Stimulated activated CD4-positive, alpha-beta T cell treated with anti-CD3 and anti-CD28 coated beads, Interleukin-4, amount 100 ng/mL, for 24 hours (primary cell): Measurements from ENCODE around the gene PARP2.
"Not testable (repeated sequence)": the region's sequence is repeated elsewhere in the genome, so short reads cannot be mapped to it uniquely, and the experiment has no call there.

Source experiments
- DNase-seq: peaks from one replicate; pipeline ENCODE4 v3.0.0-alpha.2; 2020

PARP2 gene

DNA sequence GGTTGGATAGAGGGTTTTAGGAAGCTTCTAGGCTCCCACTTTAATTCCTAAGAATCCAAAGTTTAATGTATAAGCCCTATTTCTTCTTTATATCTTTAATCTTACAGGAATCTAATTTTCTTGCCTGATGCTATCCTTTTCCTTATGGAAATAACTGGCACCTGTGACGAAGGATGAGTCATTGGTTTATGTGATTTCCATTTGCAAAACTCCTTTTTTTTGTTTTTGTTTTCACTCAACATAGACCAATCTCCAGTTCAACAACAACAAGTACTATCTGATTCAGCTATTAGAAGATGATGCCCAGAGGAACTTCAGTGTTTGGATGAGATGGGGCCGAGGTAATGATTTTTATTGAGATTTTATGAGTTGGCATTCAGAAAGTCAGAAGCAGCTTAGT is 6.8 kb downstream of the PARP2 start:
- no peak for DNase-seq

- DNase-seq = no peak
Measured at GRCh38 chr14:20350860-20351259, 7.4 kb downstream of the PARP2 start.

DNA sequence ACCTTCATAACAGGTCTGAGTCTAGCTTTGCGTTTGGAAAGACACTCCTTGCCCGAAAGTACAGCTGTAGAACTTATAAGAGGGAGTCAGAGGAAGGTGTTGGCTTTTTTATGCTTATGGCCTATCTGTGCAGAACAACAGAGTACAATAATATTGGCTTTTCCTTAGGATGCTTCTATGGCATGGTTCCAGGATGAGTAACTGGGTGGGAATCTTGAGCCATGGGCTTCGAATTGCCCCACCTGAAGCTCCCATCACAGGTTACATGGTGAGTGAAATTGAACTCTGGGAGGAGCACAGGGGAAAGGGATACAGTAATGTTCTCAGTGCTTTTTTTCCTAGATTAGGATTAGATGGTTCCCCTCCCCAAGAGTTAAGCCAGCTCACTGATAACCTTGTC is 13.0 kb downstream of the PARP2 start:
- DNase-seq = no peak

- DNase-seq = not testable (repeated sequence)
Measured at GRCh38 chr14:20358474-20358873, 15.0 kb downstream of the PARP2 start.

GRCh38 chr14:20365928-20366327 is 22.5 kb downstream of the PARP2 start:
- no peak for DNase-seq

- no peak for DNase-seq
Measured at GRCh38 chr14:20372796-20373195, 29.4 kb downstream of the PARP2 start.

DNA sequence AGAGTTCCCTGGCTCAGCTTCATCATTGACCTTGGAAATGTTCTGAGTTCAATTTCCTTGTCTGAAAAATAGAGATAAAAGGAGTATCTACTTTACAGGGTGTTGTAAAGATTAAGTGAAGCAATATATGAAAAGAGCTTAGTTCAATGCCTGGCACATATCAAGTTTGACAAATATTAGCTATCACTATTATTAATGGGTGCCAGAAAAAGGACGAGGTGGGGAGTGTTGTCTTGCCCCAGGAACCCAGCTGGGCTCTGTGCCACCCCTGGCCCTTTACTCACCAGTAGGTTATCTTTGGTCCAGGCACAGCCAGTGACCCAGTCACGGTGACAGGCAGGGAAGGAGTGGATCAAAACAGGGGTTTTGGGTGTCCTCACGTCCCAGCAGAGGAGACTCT is 32.0 kb downstream of the PARP2 start:
- no peak for DNase-seq

- DNase-seq = no peak
Measured at GRCh38 chr14:20376071-20376588, 32.7 kb downstream of the PARP2 start.

DNA sequence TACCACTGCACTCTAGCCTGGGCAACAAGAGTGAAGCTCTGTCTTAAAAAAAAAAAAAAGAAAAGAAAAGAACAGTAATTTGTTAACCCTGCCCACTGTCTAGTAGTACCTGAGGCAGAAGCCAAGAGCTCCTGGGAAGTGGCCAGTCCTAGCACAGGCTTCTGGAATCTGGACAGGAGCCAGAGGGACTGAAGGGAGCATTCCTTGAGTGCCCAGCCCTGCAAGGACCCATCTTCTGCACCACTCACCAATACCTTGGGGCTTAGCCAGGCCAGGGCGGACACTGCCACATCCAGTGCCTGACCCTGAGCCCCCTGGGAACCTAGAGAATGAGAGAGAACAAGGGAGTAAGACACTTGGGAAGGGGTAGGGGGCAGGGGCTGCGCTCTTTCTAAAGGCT is 33.7 kb downstream of the PARP2 start:
- DNase-seq = no peak

- no peak for DNase-seq
Measured at GRCh38 chr14:20379743-20380142, 36.3 kb downstream of the PARP2 start.

GRCh38 chr14:20380681-20381080 is 37.2 kb downstream of the PARP2 start:
- no peak for DNase-seq

DNA sequence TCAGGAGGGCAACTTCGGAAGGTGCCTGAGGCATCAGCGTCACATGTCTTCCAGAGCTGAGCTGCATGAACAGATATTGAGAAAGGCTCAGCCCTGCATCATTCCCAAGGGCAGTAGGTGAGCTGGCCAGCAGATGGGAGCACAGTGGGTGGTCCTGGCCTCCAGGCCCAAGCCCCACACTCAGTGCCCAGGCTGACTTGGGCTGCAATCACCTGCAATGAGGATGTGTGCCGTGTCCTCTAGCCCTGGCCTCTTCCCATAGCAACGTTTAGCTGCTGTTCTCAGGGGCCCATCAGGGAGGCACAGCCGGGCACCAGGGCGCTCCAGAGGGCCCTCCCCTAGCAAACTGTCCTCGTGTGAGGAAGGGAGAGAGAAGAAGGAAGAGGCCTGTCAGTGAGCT is 37.9 kb downstream of the PARP2 start:
- no peak for DNase-seq

DNA sequence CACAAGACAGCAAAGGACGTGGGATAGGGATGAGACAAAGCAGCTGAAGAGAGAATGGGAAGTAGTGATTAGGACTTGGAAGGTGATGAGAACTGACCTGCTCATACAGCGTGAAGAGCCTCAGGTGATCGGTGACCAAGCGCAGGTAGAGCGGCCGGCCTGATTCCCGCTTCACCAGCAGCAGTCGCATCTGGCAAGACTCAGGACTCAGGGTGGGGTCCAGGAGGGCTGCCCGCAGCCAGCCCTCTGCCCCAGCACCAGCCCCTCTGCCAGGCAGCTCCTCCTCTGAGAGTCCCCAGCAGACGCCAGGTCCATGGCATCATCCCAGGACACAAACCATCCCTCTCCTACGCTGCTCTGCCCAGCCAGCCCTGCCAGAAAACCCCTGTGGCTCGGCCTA is 39.1 kb downstream of the PARP2 start:
- no peak for DNase-seq

GRCh38 chr14:20383032-20383431 is 39.6 kb downstream of the PARP2 start:
- no peak for DNase-seq

DNA sequence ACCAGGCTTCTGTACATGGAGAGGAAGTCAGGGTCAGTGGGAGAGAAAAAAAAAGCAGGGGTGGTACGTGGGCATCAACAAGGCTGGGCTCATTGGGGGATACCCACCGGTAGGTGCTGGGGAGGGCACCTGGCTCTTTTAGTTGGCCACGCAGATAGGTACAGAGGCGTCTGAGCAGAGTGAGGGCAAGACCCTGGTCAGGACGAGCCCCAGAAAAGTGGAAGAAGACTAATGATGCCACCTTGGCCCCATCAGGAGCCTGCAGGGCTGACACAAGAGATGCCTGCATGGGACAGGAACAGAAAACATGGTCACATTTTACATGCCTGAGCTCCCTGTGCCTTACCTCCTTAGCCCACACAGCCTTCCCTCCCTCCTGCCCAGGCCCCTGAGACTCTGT is 40.2 kb downstream of the PARP2 start:
- no peak for DNase-seq

GRCh38 chr14:20384321-20384720 is 40.9 kb downstream of the PARP2 start:
- DNase-seq = no peak

- DNase-seq = no peak
Measured at GRCh38 chr14:20384886-20385285, 41.5 kb downstream of the PARP2 start.

- no peak for DNase-seq
Measured at GRCh38 chr14:20386276-20386855, 42.9 kb downstream of the PARP2 start.

DNA sequence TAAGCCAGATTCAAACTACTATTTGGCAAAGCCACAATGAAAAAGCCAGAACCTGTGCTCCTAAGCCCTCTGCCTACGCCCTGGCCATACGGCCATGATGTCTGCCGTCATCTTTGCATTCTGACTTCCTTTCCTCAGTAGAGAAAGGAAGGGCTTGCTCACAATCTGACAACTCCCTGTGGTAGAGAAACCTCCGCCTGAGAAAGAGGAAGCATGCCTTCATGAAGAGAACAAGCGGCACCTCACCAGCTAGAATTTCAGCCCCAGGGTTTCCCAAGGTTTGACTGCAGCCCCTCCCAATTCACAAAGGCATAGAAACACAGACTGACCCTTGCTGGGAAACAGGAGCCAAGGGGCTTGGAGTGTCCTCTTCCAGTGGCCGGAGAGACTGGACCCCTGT is 44.1 kb downstream of the PARP2 start:
- no peak for DNase-seq

GRCh38 chr14:20388159-20388558 is 44.7 kb downstream of the PARP2 start:
- DNase-seq = no peak

GRCh38 chr14:20391505-20391904 is 48.1 kb downstream of the PARP2 start:
- DNase-seq = no peak

DNA sequence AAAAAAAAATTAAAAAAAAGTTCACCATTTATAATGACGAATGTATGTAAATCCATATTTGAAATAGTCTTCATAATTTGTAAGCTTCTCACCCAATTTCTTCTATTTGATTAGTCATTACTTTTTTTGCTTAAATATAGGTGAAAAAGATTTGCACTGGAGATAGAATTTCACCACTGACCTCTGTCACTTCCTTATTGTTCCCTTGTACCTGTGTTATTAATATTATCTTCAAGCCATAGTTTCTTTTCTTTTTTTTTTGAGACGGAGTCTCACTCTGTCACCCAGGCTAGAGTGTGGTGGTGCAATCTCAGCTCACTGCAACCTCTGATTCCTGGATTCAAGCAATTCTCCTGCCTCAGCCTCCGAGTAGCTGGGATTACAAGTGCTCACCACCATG is 54.1 kb downstream of the PARP2 start:
- DNase-seq = no peak

GRCh38 chr14:20400589-20400964 is 57.1 kb downstream of the PARP2 start:
- DNase-seq = no peak

DNA sequence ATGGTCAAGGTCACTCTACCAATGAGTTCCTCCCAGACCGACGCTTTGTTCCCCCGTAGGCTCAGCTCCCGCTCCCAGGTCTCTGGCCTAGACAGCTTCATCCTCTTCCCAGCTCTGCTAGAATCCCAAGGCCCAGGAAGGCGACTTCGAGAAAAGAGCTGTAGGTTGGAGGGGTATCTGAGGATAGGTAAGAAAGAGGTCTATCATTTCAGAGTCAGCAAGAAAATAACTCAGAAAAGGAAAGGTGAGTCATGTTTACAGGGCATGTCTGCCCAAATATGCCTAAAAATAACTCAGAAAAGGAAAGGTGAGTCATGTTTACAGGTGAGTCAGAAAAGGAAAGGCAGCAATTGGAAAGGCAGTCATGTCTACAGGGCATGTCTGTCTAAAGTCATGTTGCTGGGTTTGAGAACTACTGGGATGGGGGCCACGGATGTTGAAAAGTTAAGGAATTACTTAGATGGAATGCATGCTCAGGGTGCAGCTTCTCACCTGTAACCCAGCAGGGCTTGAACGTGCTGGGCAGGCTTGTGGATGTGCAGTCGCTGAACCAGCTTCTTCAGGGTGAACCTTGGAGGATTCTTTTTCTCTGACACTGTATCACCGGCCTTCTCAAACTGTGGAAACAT is 57.6 kb downstream of the PARP2 start:
- DNase-seq = peak; percentile 39

GRCh38 chr14:20403521-20403920 is 60.1 kb downstream of the PARP2 start:
- DNase-seq = no peak
